Gastroesophageal sphincter (tissue), 3 donors: ENCODE measurements around the gene AMER3.

ENCODE experiments used
- POLR2A ChIP-seq, 2 donors: fragments of 450-650 bp; IDR thresholded peaks; one replicate each; pipeline ENCODE4 v1.6.1; 2017; ENCODE audit warnings: antibody characterized with exemption in 2 of 2, mild to moderate bottlenecking in 2 of 2, moderate library complexity in 1 of 2
- POLR2AphosphoS5 ChIP-seq: sonication (generic); formaldehyde crosslinking; IDR thresholded peaks from one replicate; pipeline ENCODE4 v1.6.1; 2017; ENCODE audit warnings: antibody characterized with exemption
- TF ChIP-seq, protein P1 (sequence below), 4 experiments: fragments of 200-600 bp in 2 of 4; fragments of 450-650 bp in 2 of 4; sonication (generic) in 1 of 4; IDR thresholded peaks; one replicate each; pipeline ENCODE4 v1.5.1; 2017 to 2019; ENCODE audit warnings: antibody characterized with exemption in 4 of 4, mild to moderate bottlenecking in 2 of 4, moderate library complexity in 2 of 4

DNA sequence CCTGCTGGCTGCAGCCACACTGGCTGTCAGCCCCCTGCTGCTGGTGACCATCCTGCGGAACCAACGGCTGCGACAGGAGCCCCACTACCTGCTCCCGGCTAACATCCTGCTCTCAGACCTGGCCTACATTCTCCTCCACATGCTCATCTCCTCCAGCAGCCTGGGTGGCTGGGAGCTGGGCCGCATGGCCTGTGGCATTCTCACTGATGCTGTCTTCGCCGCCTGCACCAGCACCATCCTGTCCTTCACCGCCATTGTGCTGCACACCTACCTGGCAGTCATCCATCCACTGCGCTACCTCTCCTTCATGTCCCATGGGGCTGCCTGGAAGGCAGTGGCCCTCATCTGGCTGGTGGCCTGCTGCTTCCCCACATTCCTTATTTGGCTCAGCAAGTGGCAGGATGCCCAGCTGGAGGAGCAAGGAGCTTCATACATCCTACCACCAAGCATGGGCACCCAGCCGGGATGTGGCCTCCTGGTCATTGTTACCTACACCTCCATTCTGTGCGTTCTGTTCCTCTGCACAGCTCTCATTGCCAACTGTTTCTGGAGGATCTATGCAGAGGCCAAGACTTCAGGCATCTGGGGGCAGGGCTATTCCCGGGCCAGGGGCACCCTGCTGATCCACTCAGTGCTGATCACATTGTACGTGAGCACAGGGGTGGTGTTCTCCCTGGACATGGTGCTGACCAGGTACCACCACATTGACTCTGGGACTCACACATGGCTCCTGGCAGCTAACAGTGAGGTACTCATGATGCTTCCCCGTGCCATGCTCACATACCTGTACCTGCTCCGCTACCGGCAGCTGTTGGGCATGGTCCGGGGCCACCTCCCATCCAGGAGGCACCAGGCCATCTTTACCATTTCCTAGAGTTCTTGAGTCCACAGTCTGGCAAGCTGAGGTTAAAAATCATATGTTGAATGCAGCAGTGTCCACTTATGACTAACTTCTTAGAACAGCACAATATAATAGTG is 25.7 kb upstream of the AMER3 start:
- TF ChIP-seq, protein P1, sequence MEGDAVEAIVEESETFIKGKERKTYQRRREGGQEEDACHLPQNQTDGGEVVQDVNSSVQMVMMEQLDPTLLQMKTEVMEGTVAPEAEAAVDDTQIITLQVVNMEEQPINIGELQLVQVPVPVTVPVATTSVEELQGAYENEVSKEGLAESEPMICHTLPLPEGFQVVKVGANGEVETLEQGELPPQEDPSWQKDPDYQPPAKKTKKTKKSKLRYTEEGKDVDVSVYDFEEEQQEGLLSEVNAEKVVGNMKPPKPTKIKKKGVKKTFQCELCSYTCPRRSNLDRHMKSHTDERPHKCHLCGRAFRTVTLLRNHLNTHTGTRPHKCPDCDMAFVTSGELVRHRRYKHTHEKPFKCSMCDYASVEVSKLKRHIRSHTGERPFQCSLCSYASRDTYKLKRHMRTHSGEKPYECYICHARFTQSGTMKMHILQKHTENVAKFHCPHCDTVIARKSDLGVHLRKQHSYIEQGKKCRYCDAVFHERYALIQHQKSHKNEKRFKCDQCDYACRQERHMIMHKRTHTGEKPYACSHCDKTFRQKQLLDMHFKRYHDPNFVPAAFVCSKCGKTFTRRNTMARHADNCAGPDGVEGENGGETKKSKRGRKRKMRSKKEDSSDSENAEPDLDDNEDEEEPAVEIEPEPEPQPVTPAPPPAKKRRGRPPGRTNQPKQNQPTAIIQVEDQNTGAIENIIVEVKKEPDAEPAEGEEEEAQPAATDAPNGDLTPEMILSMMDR (IDR thresholded peaks at IDR 0.05), result no peak
- TF ChIP-seq POLR2AphosphoS5 (no peak), POLR2A (IDR thresholded peaks at IDR 0.05) (no peak)
